ENCODE data around the gene RNU7-1.
"Not testable (repeated sequence)": the region's sequence is repeated elsewhere in the genome, so short reads cannot be mapped to it uniquely, and the experiment has no call there.

The RNU7-1 gene

DNA sequence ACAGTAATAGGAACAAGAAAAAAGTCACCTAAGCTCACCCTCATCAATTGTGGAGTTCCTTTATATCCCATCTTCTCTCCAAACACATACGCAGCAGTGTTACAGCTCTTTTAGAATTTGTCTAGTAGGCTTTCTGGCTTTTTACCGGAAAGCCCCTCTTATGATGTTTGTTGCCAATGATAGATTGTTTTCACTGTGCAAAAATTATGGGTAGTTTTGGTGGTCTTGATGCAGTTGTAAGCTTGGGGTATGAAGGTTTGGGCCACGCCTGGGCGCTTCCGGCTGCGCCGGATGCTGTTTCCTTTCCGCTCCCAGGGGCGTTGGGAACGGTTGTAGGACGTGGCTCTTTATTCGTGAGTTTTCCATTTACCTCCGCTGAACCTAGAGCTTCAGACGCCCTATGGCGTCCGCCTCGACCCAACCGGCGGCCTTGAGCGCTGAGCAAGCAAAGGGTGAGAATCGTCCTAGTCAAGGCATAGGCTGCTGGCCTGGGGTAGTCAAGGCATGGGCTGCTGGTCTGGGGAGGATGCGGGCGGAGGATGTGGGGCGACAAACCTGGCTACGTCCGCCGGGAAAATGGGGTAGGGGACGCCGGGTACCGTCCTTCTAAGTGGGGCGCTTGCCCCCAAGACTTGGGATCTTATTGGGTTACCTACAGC lies at the start of gene RNU7-1, which contains the start of gene C12orf57:
Gene RNU7-1 (plus strand): TSS at position 95 of the 659 bp plus-strand sequence.
Gene C12orf57 (plus strand): TSS at position 301 of the 659 bp plus-strand sequence. CDS start 100 bp downstream, at position 401.
- DNase-seq (ENCODE audit: low spot score), result peak; percentile 94

DNA sequence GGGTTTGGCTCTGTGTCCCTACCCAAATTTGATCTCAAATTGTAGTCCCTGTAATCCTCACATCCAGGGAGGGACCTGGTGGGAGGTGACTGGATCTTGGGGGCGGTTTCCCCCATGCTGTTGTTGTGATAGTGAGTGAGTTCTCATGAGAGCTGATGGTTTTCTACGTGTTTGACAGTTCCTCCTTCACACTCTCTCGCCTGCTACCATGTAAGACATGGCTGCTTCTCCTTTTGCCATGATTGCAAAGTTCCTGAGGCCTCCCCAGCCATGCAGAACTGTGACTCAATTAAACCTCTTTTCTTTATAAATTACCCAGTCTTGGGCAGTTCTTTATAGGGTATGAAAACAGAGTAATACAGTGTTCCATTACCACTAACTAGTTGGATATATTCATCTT lies 49.3 kb upstream of the RNU7-1 start:
- no peak for DNase-seq (ENCODE audit: low spot score)

- peak; percentile 94 for DNase-seq (ENCODE audit: low spot score)
These were observed 46.7 kb upstream of the RNU7-1 start for GRCh38 chr12:6896846-6897435.

GRCh38 chr12:6899427-6899826 lies 44.2 kb upstream of the RNU7-1 start:
- no peak for DNase-seq (ENCODE audit: low spot score)

DNA sequence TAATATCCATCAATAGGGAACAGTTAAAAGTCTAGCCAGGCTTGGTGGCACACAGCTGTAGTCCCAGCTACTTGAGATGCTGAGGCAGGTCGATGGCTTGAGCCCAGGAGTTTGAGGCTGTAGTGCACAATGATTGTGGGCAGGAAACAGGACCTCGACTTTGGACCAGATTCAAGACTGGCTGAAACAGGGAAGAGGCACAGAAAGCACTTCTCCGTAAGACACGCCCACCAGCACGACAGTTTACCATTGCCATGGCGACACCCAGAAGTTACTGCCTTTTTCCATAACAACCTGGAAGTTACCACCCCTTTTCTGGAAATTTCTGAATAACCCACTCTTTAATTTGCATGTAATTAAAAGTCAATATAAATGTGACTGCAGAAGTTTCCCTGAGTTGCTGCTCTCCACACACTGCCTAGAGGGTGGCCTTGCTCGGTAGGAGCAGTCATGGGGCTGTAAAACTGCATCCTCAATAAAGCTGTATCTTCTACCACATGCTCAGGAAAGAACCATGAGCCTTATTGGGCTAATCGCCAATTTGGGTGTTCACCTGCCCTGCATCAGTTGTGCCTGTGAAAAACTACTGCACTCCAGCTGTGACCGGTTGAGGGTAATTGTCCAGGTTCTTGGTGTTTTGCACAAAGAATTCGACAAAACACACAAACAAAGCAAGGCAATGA lies 43.6 kb upstream of the RNU7-1 start:
- peak; percentile 41 for DNase-seq (ENCODE audit: low spot score)

- DNase-seq (ENCODE audit: low spot score), result peak; percentile 76
These were observed 41.2 kb upstream of the RNU7-1 start for GRCh38 chr12:6902448-6902847.

DNA sequence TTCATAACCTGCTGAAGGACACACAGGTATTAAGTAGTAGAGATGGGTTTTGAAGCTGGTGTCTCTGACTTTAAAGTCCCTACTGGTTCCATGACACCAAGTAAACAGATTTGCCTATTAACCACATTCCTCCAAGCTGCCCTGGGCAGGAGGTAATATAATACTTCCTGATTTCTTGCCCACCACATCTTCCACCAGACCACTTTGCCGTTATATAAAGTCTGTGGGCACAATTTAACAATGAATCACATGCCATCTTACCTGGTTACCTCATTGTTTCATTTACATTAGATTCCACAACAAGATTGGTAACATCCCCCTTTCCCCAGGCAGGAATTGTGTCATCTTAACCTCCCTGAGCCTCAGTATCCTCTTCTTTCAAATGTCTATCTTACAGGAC lies 39.9 kb upstream of the RNU7-1 start:
- no peak for DNase-seq (ENCODE audit: low spot score)

DNA sequence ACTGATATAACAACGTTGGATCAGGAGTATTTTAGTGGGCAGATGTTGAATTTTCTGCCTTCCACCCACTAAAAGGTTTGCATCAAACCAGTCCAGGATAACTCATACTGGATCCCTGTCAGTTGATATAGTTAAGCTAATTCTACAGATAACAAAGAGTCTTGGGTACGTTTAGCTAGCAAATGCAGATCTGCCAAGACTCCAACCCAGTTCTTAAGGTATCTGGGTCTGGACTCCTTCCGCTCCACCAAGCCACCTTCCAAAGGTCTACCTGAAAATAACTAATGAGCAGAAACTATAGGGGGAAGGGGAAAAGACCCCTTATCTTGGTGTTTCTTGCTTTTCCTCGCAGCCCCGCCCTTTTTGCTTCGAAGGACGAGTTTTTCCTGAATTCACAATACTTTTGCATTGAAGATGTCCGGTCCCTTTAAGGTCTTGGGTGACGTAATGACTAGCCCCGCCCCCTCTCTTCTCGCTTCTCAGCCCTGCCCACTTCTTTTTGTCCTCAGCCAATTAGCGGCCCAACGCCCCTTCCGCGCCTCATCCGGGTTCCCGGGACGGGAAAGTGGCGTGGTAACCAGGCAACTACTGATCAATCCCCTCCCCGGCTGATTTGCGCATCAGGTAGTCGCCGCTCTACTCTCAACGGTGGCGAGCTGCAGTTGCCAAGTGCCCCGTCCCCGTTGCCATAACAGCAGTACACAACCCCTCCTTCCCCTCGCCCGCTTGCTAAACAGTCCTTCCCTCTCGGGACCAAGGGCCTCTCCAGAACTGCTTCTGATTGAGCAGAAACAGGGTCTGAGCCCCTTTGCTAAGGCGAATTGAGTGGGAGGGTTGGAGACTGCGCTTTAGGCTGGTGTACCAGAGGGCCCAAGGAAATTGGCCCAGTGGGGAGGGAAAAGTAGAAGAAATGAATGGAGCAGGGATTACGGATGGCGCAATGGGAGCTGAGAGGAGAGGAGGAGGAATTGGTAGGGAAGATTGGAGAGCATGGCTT lies 39.0 kb upstream of the RNU7-1 start, which contains the start of gene LRRC23:
Gene LRRC23 (plus strand): TSS at position 543 of the 997 bp plus-strand sequence. CDS start 812 bp downstream, outside the sequence.
- DNase-seq (ENCODE audit: low spot score), result peak; percentile 99

DNA sequence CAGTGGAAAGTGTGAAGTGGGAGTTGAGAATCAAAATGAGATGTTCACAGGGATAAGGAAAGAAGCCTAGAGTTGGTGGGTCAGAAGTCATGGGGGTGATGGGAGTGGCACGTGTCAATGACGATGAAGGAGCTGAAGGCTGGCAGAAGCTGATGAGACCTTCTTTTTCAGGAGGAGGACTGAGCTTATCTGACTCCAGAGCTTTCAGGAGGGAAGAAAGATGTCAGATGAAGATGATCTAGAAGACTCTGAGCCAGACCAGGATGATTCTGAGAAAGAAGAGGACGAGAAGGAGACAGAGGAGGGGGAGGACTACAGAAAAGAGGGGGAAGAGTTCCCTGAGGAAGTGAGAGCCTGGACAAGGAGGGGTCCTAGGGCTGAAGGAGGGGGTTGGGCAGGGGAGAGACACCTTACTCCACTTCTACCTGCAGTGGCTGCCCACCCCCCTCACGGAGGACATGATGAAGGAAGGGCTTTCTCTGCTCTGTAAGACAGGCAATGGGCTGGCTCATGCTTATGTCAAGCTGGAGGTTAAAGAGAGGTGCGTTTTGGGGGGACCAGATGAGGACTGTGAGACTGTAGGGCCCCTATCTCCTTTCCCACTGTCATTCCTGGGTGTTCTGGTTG lies 38.1 kb upstream of the RNU7-1 start:
- DNase-seq (ENCODE audit: low spot score), result no peak

DNA sequence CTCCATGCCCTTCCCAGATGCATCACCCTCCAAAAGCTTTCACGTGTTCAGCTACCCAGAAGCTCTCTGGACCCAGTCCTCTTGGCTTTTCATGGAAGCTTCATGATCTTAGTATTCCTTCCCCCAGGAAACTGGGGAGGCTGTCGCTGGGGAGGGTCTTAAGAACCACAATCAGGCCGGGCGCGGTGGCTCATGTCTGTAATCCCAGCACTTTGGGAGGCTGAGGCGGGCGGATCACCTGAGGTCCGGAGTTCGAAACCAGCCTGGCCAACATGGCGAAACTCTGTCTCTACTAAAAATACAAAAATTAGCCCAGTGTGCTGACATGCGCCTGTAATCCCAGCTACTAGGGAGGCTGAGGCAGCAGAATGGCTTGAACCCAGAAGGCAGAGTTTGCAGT lies 35.5 kb upstream of the RNU7-1 start:
- DNase-seq (ENCODE audit: low spot score), result not testable (repeated sequence)

DNA sequence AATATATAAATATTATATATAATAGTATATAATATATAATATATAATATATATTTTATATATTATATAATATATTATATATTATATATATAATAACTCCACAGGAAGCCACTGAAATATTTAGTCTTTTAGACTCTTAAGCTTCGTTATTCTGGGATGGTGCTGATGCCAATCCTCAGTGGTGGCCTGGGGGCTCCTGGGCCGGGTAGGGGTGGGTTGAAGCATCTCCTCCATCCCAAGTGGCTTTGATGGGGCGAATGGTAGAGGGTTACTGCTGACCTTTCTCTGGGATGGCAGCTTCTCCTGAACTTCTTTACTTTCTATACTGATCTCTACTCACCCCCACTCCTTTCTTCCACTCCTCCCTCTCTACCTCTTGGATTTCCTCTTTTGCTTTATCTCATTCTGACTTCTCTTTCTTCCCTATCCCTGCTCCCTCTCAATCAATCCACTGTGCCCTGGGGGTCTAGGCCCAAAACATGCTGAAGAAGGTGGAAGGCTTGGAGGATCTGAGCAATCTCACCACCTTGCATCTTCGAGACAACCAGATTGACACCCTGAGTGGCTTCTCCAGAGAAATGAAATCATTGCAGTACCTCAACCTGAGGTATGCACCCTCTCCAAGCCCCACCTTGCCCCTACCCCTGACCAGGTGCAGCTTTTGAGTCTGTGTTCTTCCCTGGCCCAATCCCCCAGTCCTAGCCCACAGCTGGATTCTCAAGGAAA lies 34.0 kb upstream of the RNU7-1 start:
- DNase-seq (ENCODE audit: low spot score), result no peak

DNA sequence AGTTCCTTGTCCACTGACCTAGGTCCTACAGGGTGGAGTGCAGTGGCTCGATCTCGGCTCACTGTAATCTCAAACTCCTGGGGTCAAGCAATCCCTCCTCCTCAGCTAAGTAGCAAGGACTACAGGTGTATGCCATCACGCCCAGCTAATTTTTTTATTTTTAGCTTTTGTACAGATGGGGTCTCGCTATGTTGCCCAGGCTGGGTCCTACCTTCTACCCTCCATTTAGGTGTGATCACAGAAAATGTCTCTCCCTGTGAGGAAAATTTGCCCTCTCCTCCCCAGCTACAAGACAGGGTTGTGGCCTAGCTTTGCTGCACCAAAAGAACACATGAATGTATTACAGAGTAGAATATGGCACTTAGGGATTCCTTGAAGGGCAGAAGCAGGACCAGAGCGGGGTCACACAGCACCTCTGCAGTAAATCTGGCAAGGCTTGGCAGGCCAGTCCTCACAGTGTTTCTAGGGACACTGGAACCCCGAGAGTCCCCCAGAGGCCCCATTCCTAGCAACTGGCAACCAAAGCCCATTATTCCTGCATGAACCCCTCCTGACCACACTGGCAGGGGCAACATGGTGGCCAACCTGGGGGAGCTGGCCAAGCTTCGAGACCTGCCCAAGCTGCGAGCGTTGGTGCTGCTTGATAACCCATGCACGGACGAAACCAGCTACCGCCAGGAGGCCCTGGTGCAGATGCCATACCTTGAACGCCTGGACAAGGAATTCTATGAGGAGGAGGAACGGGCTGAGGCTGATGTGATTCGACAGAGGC lies 31.3 kb upstream of the RNU7-1 start:
- DNase-seq (ENCODE audit: low spot score), result no peak

GRCh38 chr12:6914246-6914946 lies 29.2 kb upstream of the RNU7-1 start, which contains the start of gene ENO2:
ENO2 (plus strand) TSS chr12:6914580; CDS start chr12:6915833, 1,253 bp downstream.
- peak; percentile 86 for DNase-seq (ENCODE audit: low spot score)

DNA sequence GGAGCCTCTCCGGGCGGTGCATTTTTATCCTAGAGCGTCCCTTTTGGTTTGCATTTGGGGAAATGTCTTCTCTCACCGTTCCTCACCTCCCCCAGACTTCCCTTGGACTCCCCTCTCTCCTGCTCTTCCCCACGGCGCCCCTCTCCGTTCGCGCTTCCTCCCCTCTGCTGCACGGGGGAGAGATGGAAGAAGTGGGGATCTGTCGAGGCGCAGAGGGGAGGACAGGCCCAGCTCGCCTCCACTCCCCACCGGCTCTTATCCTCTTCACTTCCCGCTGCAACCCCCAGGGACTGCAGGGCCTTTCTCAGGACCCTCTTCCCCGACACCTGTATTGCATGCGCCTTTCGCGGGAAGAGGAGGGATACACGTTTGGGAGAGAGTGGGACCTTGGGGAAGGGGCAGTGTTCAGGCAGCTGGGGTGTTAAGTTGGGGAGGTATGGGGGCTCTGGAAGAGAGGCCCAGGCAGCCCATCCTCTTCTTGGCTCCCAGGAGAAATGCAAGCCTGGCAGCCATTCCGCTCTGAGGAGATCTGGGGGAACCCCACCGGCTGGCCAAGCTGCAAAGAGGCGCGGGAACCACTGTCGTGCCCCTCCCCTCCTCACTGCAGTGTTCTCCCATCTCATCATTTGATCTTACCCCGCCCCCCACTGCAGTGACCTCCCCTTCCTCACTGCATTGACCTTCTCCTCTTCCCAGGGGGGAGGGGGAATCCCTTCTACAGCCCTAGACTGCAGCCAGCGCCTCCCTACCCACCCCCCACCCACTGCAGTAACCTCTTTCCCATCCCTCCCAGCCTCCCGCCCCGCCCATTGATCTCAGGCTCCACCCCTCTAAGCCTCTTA lies 28.4 kb upstream of the RNU7-1 start:
- DNase-seq (ENCODE audit: low spot score), result peak; percentile 38

DNA sequence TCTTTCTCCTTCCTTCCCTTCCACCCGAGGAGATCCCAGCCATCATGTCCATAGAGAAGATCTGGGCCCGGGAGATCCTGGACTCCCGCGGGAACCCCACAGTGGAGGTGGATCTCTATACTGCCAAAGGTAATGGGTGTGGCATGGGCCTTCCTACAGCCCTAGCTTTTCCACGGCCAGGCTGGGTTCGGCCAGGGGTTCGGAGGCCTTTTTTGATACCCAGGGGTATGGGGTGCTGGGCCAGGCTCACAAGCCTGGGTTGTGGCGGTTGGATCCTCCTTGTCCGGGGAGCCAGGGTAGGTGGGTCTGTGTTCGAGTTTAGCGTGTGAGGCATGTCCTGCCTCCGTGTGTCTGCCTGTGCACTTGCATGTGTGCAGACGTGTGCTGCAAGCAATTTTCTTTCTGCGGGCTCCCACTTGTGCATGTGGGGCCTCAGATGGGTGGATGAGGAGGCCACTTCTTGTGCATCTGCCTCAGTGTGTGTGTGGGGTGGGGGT lies 27.8 kb upstream of the RNU7-1 start:
- DNase-seq (ENCODE audit: low spot score), result no peak

GRCh38 chr12:6916426-6917200 lies 27.0 kb upstream of the RNU7-1 start:
- no peak for DNase-seq (ENCODE audit: low spot score)

Measured in cerebellar cortex (tissue), 1 donor.